ENCODE data around the gene FNBP1L.
"Not testable (repeated sequence)": the region's sequence is repeated elsewhere in the genome, so short reads cannot be mapped to it uniquely, and the experiment has no call there.

FNBP1L gene

DNA sequence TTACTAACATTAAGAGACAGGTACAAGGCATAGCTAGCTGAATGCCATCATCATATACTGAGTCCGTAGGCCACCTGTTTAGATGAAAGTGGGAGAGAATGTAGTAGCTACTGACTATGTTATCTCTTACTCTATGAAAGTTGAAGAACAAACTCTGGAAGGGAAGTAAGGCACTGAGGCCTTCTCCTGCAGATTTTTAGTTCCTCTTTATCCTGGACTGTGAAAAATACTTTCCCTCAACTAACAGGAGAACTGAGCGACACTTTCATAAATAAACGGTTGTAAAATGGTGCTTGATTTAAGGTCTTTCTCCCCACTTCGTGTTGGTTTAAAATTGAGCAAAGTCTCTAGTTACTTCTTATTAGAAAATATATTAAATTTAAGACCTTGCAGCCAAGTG is 101.9 kb downstream of the FNBP1L start:
- DNase-seq (ENCODE audit: low read depth) = no peak
- no peak overlapping the region for H3K4me3 ChIP-seq (ENCODE audit: low read depth, low read length)
- TF ChIP-seq, protein P1, sequence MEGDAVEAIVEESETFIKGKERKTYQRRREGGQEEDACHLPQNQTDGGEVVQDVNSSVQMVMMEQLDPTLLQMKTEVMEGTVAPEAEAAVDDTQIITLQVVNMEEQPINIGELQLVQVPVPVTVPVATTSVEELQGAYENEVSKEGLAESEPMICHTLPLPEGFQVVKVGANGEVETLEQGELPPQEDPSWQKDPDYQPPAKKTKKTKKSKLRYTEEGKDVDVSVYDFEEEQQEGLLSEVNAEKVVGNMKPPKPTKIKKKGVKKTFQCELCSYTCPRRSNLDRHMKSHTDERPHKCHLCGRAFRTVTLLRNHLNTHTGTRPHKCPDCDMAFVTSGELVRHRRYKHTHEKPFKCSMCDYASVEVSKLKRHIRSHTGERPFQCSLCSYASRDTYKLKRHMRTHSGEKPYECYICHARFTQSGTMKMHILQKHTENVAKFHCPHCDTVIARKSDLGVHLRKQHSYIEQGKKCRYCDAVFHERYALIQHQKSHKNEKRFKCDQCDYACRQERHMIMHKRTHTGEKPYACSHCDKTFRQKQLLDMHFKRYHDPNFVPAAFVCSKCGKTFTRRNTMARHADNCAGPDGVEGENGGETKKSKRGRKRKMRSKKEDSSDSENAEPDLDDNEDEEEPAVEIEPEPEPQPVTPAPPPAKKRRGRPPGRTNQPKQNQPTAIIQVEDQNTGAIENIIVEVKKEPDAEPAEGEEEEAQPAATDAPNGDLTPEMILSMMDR (IDR thresholded peaks at IDR 0.05; ENCODE audit: insufficient read depth, low read depth, low read length, missing control alignments) = no peak

DNA sequence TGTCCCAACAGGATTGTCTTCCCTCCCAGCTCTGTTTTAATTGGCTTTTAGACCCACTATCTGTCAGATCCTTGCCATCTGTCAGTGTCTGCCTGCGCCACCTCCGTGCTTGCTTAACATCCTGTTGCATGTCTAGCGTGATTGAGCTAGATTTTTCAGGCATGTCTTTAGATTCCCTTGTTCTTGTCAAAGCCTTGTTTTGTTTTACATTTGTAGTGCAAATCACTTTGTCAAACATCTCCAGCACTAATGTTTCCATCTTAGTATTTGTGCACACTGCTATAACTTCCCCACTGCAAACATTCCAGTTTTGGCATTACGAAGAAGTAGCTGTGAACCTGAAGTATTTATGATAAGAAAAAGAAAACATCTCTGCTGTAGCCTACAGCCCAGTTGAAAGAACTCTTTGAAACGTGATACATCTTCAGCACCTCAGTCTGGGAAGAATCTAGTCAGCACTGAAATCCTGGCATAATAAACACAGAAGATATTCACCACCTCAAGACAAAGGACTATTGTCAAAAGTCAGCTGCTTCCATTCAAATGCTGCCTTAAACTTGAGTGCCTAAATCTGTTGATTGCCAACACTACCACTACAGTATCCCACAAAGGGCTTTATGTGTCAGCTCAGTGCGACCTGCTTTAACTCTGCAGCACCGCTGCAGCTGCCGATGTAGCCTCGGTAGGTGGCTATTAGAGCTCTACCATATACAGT is 105.0 kb downstream of the FNBP1L start:
- TF ChIP-seq, protein P1 (IDR thresholded peaks at IDR 0.05; ENCODE audit: insufficient read depth, low read depth, low read length, missing control alignments) = no peak
- no peak overlapping the region for H3K4me3 ChIP-seq (ENCODE audit: low read depth, low read length)
- no peak for DNase-seq (ENCODE audit: low read depth)

GRCh38 chr1:93553886-93554490 is 106.1 kb downstream of the FNBP1L start:
- H3K4me3 ChIP-seq (ENCODE audit: low read depth, low read length); DNase-seq (ENCODE audit: low read depth): not testable (repeated sequence)

GRCh38 chr1:93554883-93555872 is 107.3 kb downstream of the FNBP1L start:
- DNase-seq (ENCODE audit: low read depth) = no peak
- no peak overlapping the region for H3K4me3 ChIP-seq (ENCODE audit: low read depth, low read length)
- TF ChIP-seq, protein P1 (IDR thresholded peaks at IDR 0.05; ENCODE audit: insufficient read depth, low read depth, low read length, missing control alignments) = no peak

GRCh38 chr1:93556291-93556690 is 108.4 kb downstream of the FNBP1L start:
- DNase-seq (ENCODE audit: low read depth) = no peak
- no peak overlapping the region for H3K4me3 ChIP-seq (ENCODE audit: low read depth, low read length)
- TF ChIP-seq, protein P1 (IDR thresholded peaks at IDR 0.05; ENCODE audit: insufficient read depth, low read depth, low read length, missing control alignments) = no peak

DNA sequence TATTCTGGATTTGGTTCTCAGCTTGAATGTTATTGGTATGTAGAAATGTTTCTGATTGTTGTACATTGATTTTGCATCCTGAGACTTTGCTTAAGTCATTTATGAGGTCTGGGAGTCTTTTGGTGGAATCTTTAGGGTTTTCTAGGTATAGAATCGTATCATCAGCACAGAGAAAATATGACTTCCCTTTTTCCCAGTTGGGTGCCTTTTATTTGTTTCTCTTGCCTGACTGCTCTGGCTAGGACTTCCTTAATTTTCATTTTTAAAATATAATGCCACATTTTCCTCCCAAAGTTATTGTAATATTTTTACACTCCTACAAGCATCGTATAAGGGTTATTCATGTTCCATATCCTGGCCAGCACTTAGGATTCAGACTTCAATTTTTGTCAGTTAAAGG is 111.1 kb downstream of the FNBP1L start:
- TF ChIP-seq, protein P1 (IDR thresholded peaks at IDR 0.05; ENCODE audit: insufficient read depth, low read depth, low read length, missing control alignments) = no peak
- no peak for DNase-seq (ENCODE audit: low read depth)
- no peak overlapping the region for H3K4me3 ChIP-seq (ENCODE audit: low read depth, low read length)

DNA sequence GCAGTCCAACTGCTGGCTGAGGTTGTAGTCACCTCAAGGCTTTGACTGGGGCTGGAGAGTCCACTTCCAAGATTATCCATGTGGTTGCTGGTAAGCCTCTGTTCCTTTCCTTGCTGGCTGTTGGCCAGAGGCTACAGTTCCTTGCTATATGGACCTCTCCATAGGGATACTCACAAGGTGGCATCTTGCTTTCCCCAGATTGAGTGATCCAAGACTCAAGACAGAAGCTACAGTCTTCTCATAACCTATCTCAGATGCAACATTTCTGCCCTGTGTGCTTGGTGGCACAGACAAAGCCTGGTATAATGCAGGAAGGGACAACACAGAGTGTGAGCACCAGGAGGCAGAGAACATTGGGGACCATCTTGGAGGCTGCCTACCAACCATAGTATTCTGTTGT is 111.8 kb downstream of the FNBP1L start:
- H3K4me3 ChIP-seq (ENCODE audit: low read depth, low read length) = no peak overlapping the region
- TF ChIP-seq, protein P1 (IDR thresholded peaks at IDR 0.05; ENCODE audit: insufficient read depth, low read depth, low read length, missing control alignments) = no peak
- no peak for DNase-seq (ENCODE audit: low read depth)
